IMR-90 (cell line): ENCODE data around the gene LDAH. TPM values are rescaled to one million over a fixed set of nuclear protein-coding genes. Genes with fewer than 3 reads are reported as not detected.

Experiments
- ATAC-seq: fragments of 200-7000 bp; cut with Tn5 transposase; 2 replicates; pipeline ENCODE4 v1.9.1; 2020; ENCODE audit warnings: low read depth, mild to moderate bottlenecking, moderate library complexity
- BruUV-seq: library from RNA; stranded (reverse); fragments of 400-500 nt; replicated peaks from 2 replicates; lab custom pipeline; 2021; lab: Mats Ljungman, UMichigan
- CTCF ChIA-PET: fragments of 300-600 bp; formaldehyde crosslinking; extraction: SDS; loops from one replicate; lab custom pipeline; 2021; ENCODE audit warnings: antibody characterized with exemption; lab: Yijun Ruan, JAX
- POLR2A ChIA-PET: fragments of 300-600 bp; sonication (Branson Sonifier 250); formaldehyde crosslinking; loops from one replicate; lab custom pipeline; 2022; ENCODE audit warnings: antibody characterized with exemption; ENCODE audit not compliant: unreplicated experiment; lab: Charles Lee
- DNase-seq: peaks from one replicate; pipeline ENCODE4 v3.0.0; 2013
- H2AFZ ChIP-seq: replicated peaks from 2 replicates; pipeline ENCODE3; 2013; ENCODE audit warnings: low read length, mild to moderate bottlenecking; ENCODE audit not compliant: poor library complexity
- H2AK5ac ChIP-seq: 2 replicates; pipeline ENCODE4 v1.6.1; 2013; ENCODE audit warnings: low read depth, low read length, inconsistent platforms
- H2AK9ac ChIP-seq: replicated peaks from 2 replicates; pipeline ENCODE3; 2013; ENCODE audit warnings: mild to moderate bottlenecking, low read depth, low read length, moderate library complexity; ENCODE audit not compliant: poor library complexity
- H2BK120ac ChIP-seq: 2 replicates; pipeline ENCODE4 v1.6.1; 2013; ENCODE audit warnings: low read depth, low read length, inconsistent platforms
- H2BK15ac ChIP-seq: 3 replicates; pipeline ENCODE4 v1.6.1; 2013; ENCODE audit warnings: low read depth, low read length, inconsistent platforms
- H2BK20ac ChIP-seq: 2 replicates; pipeline ENCODE4 v1.6.1; 2013; ENCODE audit warnings: low read depth, mild to moderate bottlenecking, inconsistent platforms, low read length, moderate library complexity
- H2BK5ac ChIP-seq: 2 replicates; pipeline ENCODE4 v1.6.1; 2013; ENCODE audit warnings: mild to moderate bottlenecking, low read depth, low read length, inconsistent platforms; ENCODE audit not compliant: poor library complexity, severe bottlenecking
- H3K14ac ChIP-seq: replicated peaks from 2 replicates; pipeline ENCODE4 v1.6.1; 2013; ENCODE audit warnings: low read depth, low read length, inconsistent platforms
- H3K18ac ChIP-seq: 2 replicates; pipeline ENCODE4 v1.6.1; 2013; ENCODE audit warnings: low read depth, low read length, control low read depth
- H3K23ac ChIP-seq: 2 replicates; pipeline ENCODE4 v1.6.1; 2013; ENCODE audit warnings: low read depth, low read length, inconsistent platforms
- H3K27ac ChIP-seq: 2 replicates; pipeline ENCODE4 v1.5.1; 2013; ENCODE audit warnings: mild to moderate bottlenecking, control low read depth, low read length; ENCODE audit not compliant: insufficient read depth
- H3K27me3 ChIP-seq: 2 replicates; pipeline ENCODE4 v1.6.1; 2013; ENCODE audit warnings: low read length; ENCODE audit not compliant: control insufficient read depth, insufficient read depth
- H3K36me3 ChIP-seq: 2 replicates; pipeline ENCODE4 v1.6.1; 2013; ENCODE audit warnings: low read length, mixed read lengths; ENCODE audit not compliant: control insufficient read depth, insufficient read depth
- H3K4ac ChIP-seq: 2 replicates; pipeline ENCODE4 v1.6.1; 2013; ENCODE audit warnings: low read depth, low read length, inconsistent platforms
- H3K4me1 ChIP-seq: 2 replicates; pipeline ENCODE4 v1.6.1; 2013; ENCODE audit warnings: low read length, mixed read lengths; ENCODE audit not compliant: control insufficient read depth, insufficient read depth
- H3K4me2 ChIP-seq: 2 replicates; pipeline ENCODE4 v1.6.1; 2013; ENCODE audit warnings: low read depth, mild to moderate bottlenecking, control low read depth, low read length, moderate library complexity
- H3K4me3 ChIP-seq: 2 replicates; pipeline ENCODE4 v1.5.1; 2013; ENCODE audit warnings: low read depth, mild to moderate bottlenecking, control low read depth, low read length, moderate library complexity; ENCODE audit not compliant: insufficient read depth
- H3K56ac ChIP-seq: 2 replicates; pipeline ENCODE4 v1.6.1; 2013; ENCODE audit warnings: low read length, inconsistent platforms; ENCODE audit not compliant: insufficient read depth; ENCODE audit errors: extremely low read depth
- H3K79me1 ChIP-seq, 2 experiments: 2 replicates each; pipeline ENCODE4 v1.6.1; 2013; ENCODE audit warnings: low read length in 2 of 2, inconsistent platforms in 1 of 2, low read depth in 1 of 2
- H3K9ac ChIP-seq: 2 replicates; pipeline ENCODE4 v1.6.1; 2013; ENCODE audit warnings: low read depth, low read length, control low read depth
- H3K9me1 ChIP-seq: 2 replicates; pipeline ENCODE4 v1.6.1; 2013; ENCODE audit warnings: low read length, inconsistent platforms; ENCODE audit not compliant: insufficient read depth
- H3K9me3 ChIP-seq: 2 replicates; pipeline ENCODE4 v1.6.1; 2013; ENCODE audit warnings: low read length; ENCODE audit not compliant: control insufficient read depth, insufficient read depth
- H4K20me1 ChIP-seq: 2 replicates; pipeline ENCODE4 v1.6.1; 2013; ENCODE audit warnings: low read length, inconsistent platforms; ENCODE audit not compliant: insufficient read depth
- H4K5ac ChIP-seq: 2 replicates; pipeline ENCODE4 v1.6.1; 2013; ENCODE audit warnings: mild to moderate bottlenecking, low read depth, low read length, control low read depth
- H4K8ac ChIP-seq, 2 experiments: 2 replicates each; pipeline ENCODE4 v1.6.1; 2013; ENCODE audit warnings: low read depth in 2 of 2, low read length in 2 of 2, control low read depth in 1 of 2, inconsistent platforms in 1 of 2
- H4K91ac ChIP-seq: 2 replicates; pipeline ENCODE4 v1.6.1; 2013; ENCODE audit warnings: low read depth, low read length, inconsistent platforms; ENCODE audit not compliant: insufficient read depth
- MAFK ChIP-seq: IDR thresholded peaks from 2 replicates; pipeline ENCODE4 v1.6.1; 2012; ENCODE audit warnings: low read depth, low read length, improper control_type of control experiment
- MXI1 ChIP-seq: IDR thresholded peaks from 2 replicates; pipeline ENCODE4 v1.6.1; 2012; ENCODE audit warnings: low read depth, mild to moderate bottlenecking, low read length, moderate library complexity, borderline replicate concordance
- NFE2L2 ChIP-seq: fragments of 150-350 bp; IDR thresholded peaks from 2 replicates; pipeline ENCODE4 v1.6.1; 2016; ENCODE audit warnings: low read depth, mild to moderate bottlenecking, low read length
- WGBS, 2 experiments: methylation state at CpG; one replicate each; pipeline versions ENCODE4 v1.1.5 to v1.1.7; 2013; ENCODE audit warnings: missing lambda C conversion rate in 2 of 2; ENCODE audit not compliant: insufficient read length in 1 of 2; ENCODE audit errors: extremely low coverage in 2 of 2; 5-methylcytosine and 5-hydroxymethylcytosine counted together
- dilution Hi-C: fragments of 300-500 bp; cut with HindIII; formaldehyde crosslinking; loops from one replicate; pipeline ENCODE4 v1.14.3; 2018; ENCODE audit warnings: low sequenced_read_pairs; ENCODE audit not compliant: unreplicated experiment
- in situ Hi-C: fragments of 300-500 bp; cut with MboI; formaldehyde crosslinking; loops from 3 replicates; pipeline ENCODE4 v1.14.3; 2019; ENCODE audit warnings: low sequenced_read_pairs, inconsistent platforms, mixed read lengths
- intact Hi-C: fragments of 100-400 bp; cut with micrococcal nuclease; formaldehyde crosslinking; loops from 2 replicates; pipeline ENCODE4 v1.10.0; 2022
- polyA plus RNA-seq, 3 experiments: library from polyadenylated mRNA; depleted of rRNA; stranded (reverse); fragments of >200 nt; gene quantifications; 2 replicates each; pipeline ENCODE4 v1.2.3, GENCODE V29; 2012; ENCODE audit warnings: low replicate concordance in 1 of 3
- total RNA-seq: library from RNA; depleted of rRNA; stranded (reverse); fragments of >200 nt; gene quantifications from 2 replicates; pipeline ENCODE4 v1.2.3, GENCODE V29; 2012

Gene LDAH
- total and polyA plus RNA-seq, 2 of the 4 experiments (the other 2 are of a cell fraction) = 12.1 to 31.7 TPM

GRCh38 chr2:20678086-20678395, 144.9 kb downstream of the LDAH start:
- peaks cover 1% of the 10 kb centered on the region; the same call in 1 of the 2 replicates for H3K36me3 ChIP-seq
- peaks cover 5% of the 10 kb centered on the region; the same call in 1 of the 2 replicates for H3K9me1 ChIP-seq
- H3K4ac ChIP-seq = no peak overlapping the region
- H2BK20ac ChIP-seq = no peak overlapping the region
- WGBS, 2 experiments = no CpG with 5 or more reads among the region's 1 CpG
- intact Hi-C loops (no loop called here), dilution Hi-C loops (loop anchor here (25.0 kb wide), 1 partner anchor 259 kb away; no protein-coding TSS in a partner anchor), in situ Hi-C loops (no loop called here)
- H3K4me1 ChIP-seq = peaks cover 7% of the 10 kb centered on the region; the same call in 1 of the 2 replicates
- H2AFZ ChIP-seq = no peak overlapping the region
- no peaks in the 10 kb centered on the region for H3K9me3 ChIP-seq
- DNase-seq = no peak
- H2BK15ac ChIP-seq = no peak overlapping the region
- no peak overlapping the region for H3K9ac ChIP-seq
- H3K79me1 ChIP-seq = no peaks in the 10 kb centered on the region
- no peak overlapping the region for H3K56ac ChIP-seq
- H3K23ac ChIP-seq = no peak overlapping the region
- H2BK5ac ChIP-seq = no peak overlapping the region
- H2AK5ac ChIP-seq = no peak overlapping the region
- no peak overlapping the region for H3K14ac ChIP-seq
- no TSS peak for BruUV-seq
- H3K4me3 ChIP-seq = no peak overlapping the region
- H4K91ac ChIP-seq = no peak overlapping the region
- H4K20me1 ChIP-seq = no peaks in the 10 kb centered on the region
- ChIA-PET POLR2A (no interaction called here), CTCF (interaction anchor here (1.1 to 1.6 kb wide), 3 partner anchors 16 to 285 kb away, joined by 3 to 4 read pairs (median 3); no protein-coding TSS in a partner anchor)
- no peak overlapping the region for H2BK120ac ChIP-seq
- TF ChIP-seq NFE2L2 (no peak), MAFK (no peak), MXI1 (no peak)
- no peak overlapping the region for H3K18ac ChIP-seq
- no peak overlapping the region for H4K5ac ChIP-seq
- no peak overlapping the region for H3K27ac ChIP-seq
- no peak for ATAC-seq
- H3K4me2 ChIP-seq = no peak overlapping the region
- H3K27me3 ChIP-seq = no peaks in the 10 kb centered on the region; the same call in 1 of the 2 replicates
- H4K8ac ChIP-seq = no peak overlapping the region
- no peak overlapping the region for H2AK9ac ChIP-seq
